A549 (cell line): ENCODE data around the gene EFHC2. TPM values are rescaled to one million over a fixed set of nuclear protein-coding genes. Genes with fewer than 3 reads are reported as not detected.
A peak's percentile ranks its signal among the peaks of the same experiment; 100 is the strongest.

Experiments
- ATAC-seq, 2 experiments: fragments of 200-7000 bp in 1 of 2; fragments of >200 bp in 1 of 2; cut with Nextera tagmentation in 1 of 2; cut with Tn5 transposase in 1 of 2; 3 replicates each; pipeline versions ENCODE4 v1.8.0 to v1.9.1; 2018 to 2020; ENCODE audit warnings: mild to moderate bottlenecking in 1 of 2, moderate library complexity in 1 of 2
- CTCF ChIA-PET: fragments of 300-600 bp; sonication (Branson Sonifier 250); formaldehyde crosslinking; extraction: SDS; loops from one replicate; lab custom pipeline; 2021; ENCODE audit warnings: antibody characterized with exemption, inconsistent platforms; lab: Yijun Ruan, JAX
- POLR2A ChIA-PET: fragments of 350-600 bp; formaldehyde crosslinking; extraction: SDS; loops from one replicate; lab custom pipeline; 2021; ENCODE audit warnings: antibody characterized with exemption, inconsistent platforms; lab: Yijun Ruan, JAX
- DNase-seq, 2 experiments: peaks; one replicate each; pipeline versions ENCODE4 v3.0.0 to v3.0.0-alpha.2; 2011 to 2016; ENCODE audit warnings: low read depth in 1 of 2, low spot score in 1 of 2
- FAIRE-seq: peaks from 2 replicates; lab custom pipeline; 2011; peaks lifted over from hg19 to GRCh38; lab: Jason Lieb, UNC
- H3K27ac ChIP-seq, 2 experiments: fragments of >200 bp; sonication (Bioruptor Twin); formaldehyde crosslinking; 3 replicates each; pipeline ENCODE4 v1.5.1; 2016 to 2017
- H3K4me1 ChIP-seq: fragments of >200 bp; sonication (Bioruptor Twin); formaldehyde crosslinking; 3 replicates; pipeline ENCODE4 v1.6.1; 2016
- H3K4me2 ChIP-seq: fragments of >200 bp; sonication (Bioruptor Twin); formaldehyde crosslinking; 3 replicates; pipeline ENCODE4 v1.6.1; 2016
- H3K4me3 ChIP-seq: fragments of >200 bp; sonication (Bioruptor Twin); formaldehyde crosslinking; 3 replicates; pipeline ENCODE4 v1.5.1; 2016
- H3K9me3 ChIP-seq: fragments of >200 bp; sonication (Bioruptor Twin); formaldehyde crosslinking; 3 replicates; pipeline ENCODE4 v1.6.1; 2016
- CHD4 ChIP-seq: fragments of 200-600 bp; sonication (generic); IDR thresholded peaks from 2 replicates; pipeline ENCODE4 v1.6.1; 2016; ENCODE audit warnings: antibody characterized with exemption, mild to moderate bottlenecking, borderline replicate concordance
- EHF ChIP-seq: fragments of 250-450 bp; sonication (Bioruptor Pico); IDR thresholded peaks from 2 replicates; pipeline ENCODE4 v1.5.0; 2020; ENCODE audit warnings: mild to moderate bottlenecking
- EHMT2 ChIP-seq: fragments of 200-600 bp; sonication (generic); IDR thresholded peaks from 2 replicates; pipeline ENCODE4 v1.6.1; 2016; ENCODE audit warnings: antibody characterized with exemption, low read depth, mild to moderate bottlenecking, moderate library complexity
- EP300 ChIP-seq, 2 experiments: fragments of >200 bp; sonication (Bioruptor Twin); formaldehyde crosslinking; IDR thresholded peaks; 2 replicates in 1 of 2; 3 replicates in 1 of 2; pipeline ENCODE4 v1.6.1; 2016 to 2017
- FOSL2 ChIP-seq, 2 experiments: fragments of 450-650 bp in 1 of 2; fragments of >200 bp in 1 of 2; sonication (Bioruptor Twin) in 1 of 2; formaldehyde crosslinking; IDR thresholded peaks; 2 replicates each; pipeline versions ENCODE4 v1.5.0 to v1.6.1; 2016 to 2020; ENCODE audit warnings: mild to moderate bottlenecking in 1 of 2, moderate library complexity in 1 of 2
- FOXS1 ChIP-seq: fragments of 250-450 bp; sonication (Bioruptor Pico); IDR thresholded peaks from 2 replicates; pipeline ENCODE4 v1.5.0; 2020; ENCODE audit warnings: mild to moderate bottlenecking, moderate library complexity
- GATA3 ChIP-seq: IDR thresholded peaks from 2 replicates; pipeline ENCODE4 v1.6.1; 2012; ENCODE audit warnings: borderline replicate concordance
- HDAC2 ChIP-seq: fragments of 200-600 bp; sonication (generic); IDR thresholded peaks from 2 replicates; pipeline ENCODE4 v1.6.1; 2016
- HMGXB4 ChIP-seq: fragments of 250-450 bp; sonication (Bioruptor Pico); IDR thresholded peaks from 2 replicates; pipeline ENCODE4 v1.5.0; 2021; ENCODE audit warnings: mild to moderate bottlenecking, moderate library complexity, borderline replicate concordance
- HOXB13 ChIP-seq: fragments of 250-450 bp; sonication (Bioruptor Pico); IDR thresholded peaks from 2 replicates; pipeline ENCODE4 v1.5.0; 2020; ENCODE audit warnings: low read depth, mild to moderate bottlenecking, moderate library complexity
- JUN ChIP-seq, 2 experiments: fragments of >200 bp; sonication (Bioruptor Twin); formaldehyde crosslinking; IDR thresholded peaks; 2 replicates in 1 of 2; 3 replicates in 1 of 2; pipeline ENCODE4 v1.6.1; 2016 to 2017
- NFE2L2 ChIP-seq: fragments of 150-350 bp; conservative IDR thresholded peaks from 2 replicates; pipeline ENCODE4 v1.6.1; 2014; ENCODE audit warnings: low read length
- NPAS2 ChIP-seq: fragments of 250-450 bp; sonication (Bioruptor Pico); IDR thresholded peaks from 2 replicates; pipeline ENCODE4 v1.8.0; 2022; ENCODE audit warnings: mild to moderate bottlenecking, moderate library complexity, borderline replicate concordance
- PHF8 ChIP-seq: fragments of 200-600 bp; sonication (generic); IDR thresholded peaks from 2 replicates; pipeline ENCODE4 v1.6.1; 2016; ENCODE audit warnings: low read depth, mild to moderate bottlenecking, antibody characterized with exemption, moderate library complexity, borderline replicate concordance
- POLR2A ChIP-seq: IDR thresholded peaks from 2 replicates; pipeline ENCODE4 v1.6.1; 2012; ENCODE audit warnings: mild to moderate bottlenecking, low read length
- POLR2AphosphoS2 ChIP-seq: conservative IDR thresholded peaks from 2 replicates; pipeline ENCODE4 v1.6.1; 2012; ENCODE audit warnings: low read length, improper control_type of control experiment, inconsistent platforms
- RAD21 ChIP-seq, 2 experiments: fragments of >200 bp in 1 of 2; sonication (Bioruptor Twin) in 1 of 2; formaldehyde crosslinking in 1 of 2; IDR thresholded peaks in 1 of 2; conservative IDR thresholded peaks in 1 of 2; 2 replicates in 1 of 2; 3 replicates in 1 of 2; pipeline ENCODE4 v1.6.1; 2012 to 2018; ENCODE audit warnings: inconsistent platforms in 1 of 2
- RARB ChIP-seq: fragments of 250-450 bp; sonication (Bioruptor Pico); IDR thresholded peaks from 2 replicates; pipeline ENCODE4 v1.8.0; 2021; ENCODE audit warnings: mild to moderate bottlenecking, moderate library complexity
- RCOR1 ChIP-seq: fragments of 150-350 bp; IDR thresholded peaks from 2 replicates; pipeline ENCODE4 v1.6.1; 2014; ENCODE audit warnings: antibody characterized with exemption, low read length, low read depth
- REST ChIP-seq: fragments of 200-600 bp; sonication (generic); IDR thresholded peaks from 2 replicates; pipeline ENCODE4 v1.6.1; 2016; ENCODE audit warnings: antibody characterized with exemption, mild to moderate bottlenecking, moderate library complexity
- RNF2 ChIP-seq: fragments of 200-600 bp; sonication (generic); IDR thresholded peaks from 2 replicates; pipeline ENCODE4 v1.6.1; 2016; ENCODE audit warnings: low read depth, mild to moderate bottlenecking, antibody characterized with exemption, moderate library complexity, borderline replicate concordance
- TFCP2L1 ChIP-seq: fragments of 250-450 bp; sonication (Bioruptor Pico); IDR thresholded peaks from 2 replicates; pipeline ENCODE4 v1.5.0; 2021; ENCODE audit warnings: mild to moderate bottlenecking
- TP53 ChIP-seq: fragments of 250-450 bp; sonication (Bioruptor Pico); IDR thresholded peaks from 2 replicates; pipeline ENCODE4 v1.5.0; 2021; ENCODE audit warnings: mild to moderate bottlenecking, moderate library complexity
- ZFP36 ChIP-seq: fragments of 450-650 bp; IDR thresholded peaks from 2 replicates; pipeline ENCODE4 v1.6.1; 2014; ENCODE audit warnings: borderline replicate concordance; ENCODE audit not compliant: partially characterized antibody
- ZSCAN20 ChIP-seq: fragments of 250-450 bp; sonication (Bioruptor Pico); IDR thresholded peaks from 2 replicates; pipeline ENCODE4 v1.8.0; 2022; ENCODE audit warnings: mild to moderate bottlenecking, moderate library complexity
- WGBS: methylation state at CpG from one replicate; pipeline ENCODE4 v1.1.6; 2017; ENCODE audit errors: missing lambda C conversion rate; 5-methylcytosine and 5-hydroxymethylcytosine counted together
- polyA plus RNA-seq, 4 experiments: library from polyadenylated mRNA; depleted of rRNA in 3 of 4; stranded (reverse); fragments of >200 nt; fragmentation: RNase III in 1 of 4; extraction: RNeasy Plus Mini Kit Qiagen cat#74134 plus additional on column Dnase treatment in 1 of 4; gene quantifications; 2 replicates in 3 of 4; 3 replicates in 1 of 4; pipeline ENCODE4 v1.2.3, GENCODE V29; 2011 to 2017

Gene EFHC2
- polyA plus RNA-seq, 2 of the 4 experiments (the other 2 are of a cell fraction): 0.48 to 0.80 TPM

DNA sequence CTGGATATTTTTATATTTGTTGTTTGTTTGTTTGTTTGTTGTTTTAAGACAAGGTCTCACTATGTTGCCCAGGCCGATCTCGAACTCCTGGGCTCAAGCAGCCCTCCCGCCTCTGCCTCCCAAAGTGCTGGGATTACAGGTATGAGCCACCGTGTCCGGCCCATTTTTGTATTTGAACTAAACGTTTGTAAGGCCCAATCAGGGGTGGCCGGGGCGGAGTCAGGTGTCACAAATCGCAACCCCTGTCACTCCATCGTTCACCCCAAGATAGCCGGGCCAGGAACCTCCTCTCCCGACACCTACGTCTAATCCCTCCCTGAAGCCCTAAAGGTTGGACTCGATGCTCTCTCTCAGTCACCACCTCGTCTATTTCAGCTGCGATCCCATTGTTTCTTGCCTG, 722 bp upstream of the EFHC2 start:
- Histone ChIP-seq H3K4me2 (peak overlapping the region; percentile 86), H3K27ac (no peak overlapping the region), H3K4me3 (peak overlapping the region; percentile 55; the same call in 1 of the 3 replicates), H3K4me1 (no peaks in the 10 kb centered on the region), H3K9me3 (no peaks in the 10 kb centered on the region)
- ATAC-seq (no peak), FAIRE-seq (no peak), DNase-seq (no peak)
- ChIA-PET CTCF (no interaction called here), POLR2A (no interaction called here)
- TF ChIP-seq JUN (IDR thresholded peaks at IDR 0.05) (no peak), CHD4 (no peak), TP53 (CRISPR knock-in tag) (no peak), NPAS2 (CRISPR knock-in tag) (no peak), NFE2L2 (no peak), GATA3 (no peak), POLR2A (no peak), PHF8 (no peak), HDAC2 (no peak), RARB (CRISPR knock-in tag) (no peak), ZSCAN20 (CRISPR knock-in tag) (no peak), FOXS1 (CRISPR knock-in tag) (no peak), HOXB13 (no peak), REST (no peak), TFCP2L1 (CRISPR knock-in tag) (no peak), RNF2 (no peak), POLR2AphosphoS2 (no peak)
- WGBS: 75% methylated on average over 16 of the region's 16 CpGs

DNA sequence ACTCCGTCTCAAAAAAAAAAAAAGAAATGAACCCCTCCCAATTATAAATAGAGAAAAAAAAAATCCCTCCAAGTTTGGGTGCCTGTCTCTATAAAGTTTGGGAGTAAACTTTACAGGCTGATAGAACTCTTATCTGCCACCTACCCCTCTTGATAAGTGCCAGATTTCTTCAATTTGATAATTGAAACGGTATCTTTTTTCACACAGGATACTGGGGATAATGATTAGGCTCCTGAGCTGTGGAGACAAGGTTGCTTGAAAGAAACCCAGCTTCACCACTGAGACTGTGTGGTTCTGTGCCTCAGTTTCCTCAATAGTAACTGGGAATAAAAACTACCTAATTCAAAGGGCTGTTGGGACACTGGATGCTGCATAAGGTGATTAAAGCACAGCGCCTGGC, 606 bp downstream of the EFHC2 start:
- Histone ChIP-seq H3K4me2 (peak overlapping the region; percentile 86), H3K4me1 (no peaks in the 10 kb centered on the region)
- ATAC-seq: no peak
- FAIRE-seq: no peak
- no peak for DNase-seq
- no peak for TF ChIP-seq TFCP2L1 (CRISPR knock-in tag)
- TF ChIP-seq, all 56 proteins: peak for 0
- Histone ChIP-seq H3K9me3 (no peaks in the 10 kb centered on the region), H3K27ac (no peak overlapping the region; a peak in 2 of 6 replicates), H3K4me3 (peak overlapping the region; percentile 55; the same call in 2 of the 3 replicates)
- 92% methylated on average over 3 of the region's 3 CpGs for WGBS
- ChIA-PET POLR2A (no interaction called here), CTCF (no interaction called here)

- H3K4me3 ChIP-seq: no peak overlapping the region
- H3K4me1 ChIP-seq: no peaks in the 10 kb centered on the region
- H3K4me2 ChIP-seq: no peak overlapping the region
- POLR2A ChIA-PET: no interaction called here
- CTCF ChIA-PET: no interaction called here
- no peak for ATAC-seq
- 79% methylated on average over 5 of the region's 5 CpGs for WGBS
- H3K9me3 ChIP-seq: no peaks in the 10 kb centered on the region
- no peak overlapping the region for H3K27ac ChIP-seq
- FAIRE-seq: no peak
- DNase-seq: no peak
- no peak for TF ChIP-seq HMGXB4 (CRISPR knock-in tag)
- no peak for TF ChIP-seq RAD21 (conservative IDR thresholded peaks at IDR 0.05 in 1 of 2, IDR thresholded peaks at IDR 0.05 in 1 of 2)
- no peak for TF ChIP-seq RCOR1
- no peak for TF ChIP-seq RNF2
- no peak for TF ChIP-seq GATA3
- TF ChIP-seq ZFP36: no peak
- no peak for TF ChIP-seq EHMT2
- TF ChIP-seq NFE2L2: no peak
- no peak for TF ChIP-seq TP53 (CRISPR knock-in tag)
- no peak for TF ChIP-seq FOSL2 (IDR thresholded peaks at IDR 0.05)
- TF ChIP-seq FOSL2 (CRISPR knock-in tag; IDR thresholded peaks at IDR 0.05): no peak
- no peak for TF ChIP-seq PHF8
- no peak for TF ChIP-seq EHF
- TF ChIP-seq REST: no peak
- no peak for TF ChIP-seq ZSCAN20 (CRISPR knock-in tag)
- no peak for TF ChIP-seq EP300 (IDR thresholded peaks at IDR 0.05)
Measured at GRCh38 chrX:44338361-44338760, 5.1 kb downstream of the EFHC2 start.
